Spinal cord (tissue), 10 donors: Measurements from ENCODE around the gene KANSL1L. TPM values are rescaled to one million over a fixed set of nuclear protein-coding genes. Genes with fewer than 3 reads are reported as not detected.

Experiments
- DNase-seq, 6 donors: peaks; one replicate each; pipeline versions ENCODE4 v3.0.0 to v3.0.0-alpha.2; 2013 to 2015; ENCODE audit warnings: low spot score in 6 of 6, low read depth in 4 of 6
- H3K27ac ChIP-seq: one replicate; pipeline ENCODE4 v1.5.1; 2013; ENCODE audit warnings: low read depth, low read length, control low read depth
- H3K27me3 ChIP-seq: one replicate; pipeline ENCODE4 v1.6.1; 2013; ENCODE audit warnings: low read length; ENCODE audit not compliant: control insufficient read depth, insufficient read depth
- H3K36me3 ChIP-seq: one replicate; pipeline ENCODE4 v1.6.1; 2013; ENCODE audit warnings: low read length; ENCODE audit not compliant: control insufficient read depth, insufficient read depth
- H3K4me1 ChIP-seq: one replicate; pipeline ENCODE4 v1.6.1; 2013; ENCODE audit warnings: low read length; ENCODE audit not compliant: control insufficient read depth, insufficient read depth
- H3K4me3 ChIP-seq: one replicate; pipeline ENCODE4 v1.5.1; 2013; ENCODE audit warnings: low read depth, low read length, control low read depth
- H3K9me3 ChIP-seq: one replicate; pipeline ENCODE4 v1.6.1; 2013; ENCODE audit warnings: low read length; ENCODE audit not compliant: control insufficient read depth, insufficient read depth
- WGBS: methylation state at CpG from one replicate; pipeline ENCODE4 v1.1.5; 2013; ENCODE audit warnings: missing lambda C conversion rate; ENCODE audit not compliant: insufficient coverage; 5-methylcytosine and 5-hydroxymethylcytosine counted together
- polyA plus RNA-seq, 2 donors: library from polyadenylated mRNA; unstranded; fragments of 120-200 nt; gene quantifications; one replicate each; pipeline ENCODE4 v1.2.1, GENCODE V29; 2013; ENCODE audit not compliant: insufficient read length in 2 of 2
- total RNA-seq, 2 donors: library from RNA; depleted of rRNA in 1 of 2; stranded (reverse); fragments of 120-200 nt in 1 of 2; fragments of >200 nt in 1 of 2; gene quantifications; one replicate each; pipeline versions ENCODE4 v1.2.3 to v1.2.4, GENCODE V29; 2013 to 2014
- donor health status: healthy.

KANSL1L gene
- total and polyA plus RNA-seq, 4 donors = 23.1 to 69.6 (median 35.4) TPM

GRCh38 chr2:210162466-210163124 lies 8.6 kb downstream of the KANSL1L start:
- Histone ChIP-seq H3K4me3 (no peak overlapping the region), H3K4me1 (no peaks in the 10 kb centered on the region), H3K36me3 (no peaks in the 10 kb centered on the region), H3K27me3 (no peaks in the 10 kb centered on the region), H3K27ac (no peak overlapping the region), H3K9me3 (peaks cover 1% of the 10 kb centered on the region)
- 40% methylated on average over 4 of the region's 6 CpGs for WGBS
- no peak for DNase-seq

GRCh38 chr2:210159059-210159458 lies 12.2 kb downstream of the KANSL1L start:
- no peak for DNase-seq
- peaks cover 1% of the 10 kb centered on the region for H3K9me3 ChIP-seq
- no peaks in the 10 kb centered on the region for H3K4me1 ChIP-seq
- no peak overlapping the region for H3K27ac ChIP-seq
- H3K36me3 ChIP-seq = no peaks in the 10 kb centered on the region
- H3K4me3 ChIP-seq = no peak overlapping the region
- WGBS = 67% methylated on average over 2 of the region's 3 CpGs
- H3K27me3 ChIP-seq = no peaks in the 10 kb centered on the region

GRCh38 chr2:210158236-210158635 lies 13.0 kb downstream of the KANSL1L start:
- H3K27me3 ChIP-seq = no peaks in the 10 kb centered on the region

GRCh38 chr2:210157526-210157925 lies 13.7 kb downstream of the KANSL1L start:
- H3K4me3 ChIP-seq = no peak overlapping the region
- no peaks in the 10 kb centered on the region for H3K4me1 ChIP-seq
- H3K9me3 ChIP-seq = no peaks in the 10 kb centered on the region
- no peak for DNase-seq
- no peaks in the 10 kb centered on the region for H3K27me3 ChIP-seq
- no peak overlapping the region for H3K27ac ChIP-seq
- H3K36me3 ChIP-seq = no peaks in the 10 kb centered on the region
- WGBS = 75% methylated on average over 1 of the region's 3 CpGs

More at GRCh38 chr2:210158236-210158635, 13.0 kb downstream of the KANSL1L start:
- no peaks in the 10 kb centered on the region for H3K9me3 ChIP-seq
- no CpG with 5 or more reads among the region's 2 CpGs for WGBS
- H3K4me1 ChIP-seq = no peaks in the 10 kb centered on the region
- H3K27ac ChIP-seq = no peak overlapping the region
- no peaks in the 10 kb centered on the region for H3K36me3 ChIP-seq
- no peak overlapping the region for H3K4me3 ChIP-seq
- no peak for DNase-seq

- no peak for DNase-seq
- Histone ChIP-seq H3K27ac (no peak overlapping the region), H3K27me3 (no peaks in the 10 kb centered on the region), H3K36me3 (peaks cover 5% of the 10 kb centered on the region), H3K4me3 (no peak overlapping the region), H3K9me3 (no peaks in the 10 kb centered on the region), H3K4me1 (no peaks in the 10 kb centered on the region)
These were observed 23.6 kb downstream of the KANSL1L start for GRCh38 chr2:210147614-210148013.

GRCh38 chr2:210132239-210132638 lies 39.0 kb downstream of the KANSL1L start:
- Histone ChIP-seq H3K9me3 (no peaks in the 10 kb centered on the region), H3K27me3 (no peaks in the 10 kb centered on the region), H3K4me3 (no peak overlapping the region), H3K4me1 (no peaks in the 10 kb centered on the region), H3K36me3 (peaks cover 4% of the 10 kb centered on the region), H3K27ac (no peak overlapping the region)
- DNase-seq = no peak

- 20% methylated on average over 1 of the region's 3 CpGs for WGBS
These were observed 42.2 kb downstream of the KANSL1L start for GRCh38 chr2:210128961-210129360.

GRCh38 chr2:210113614-210114235 lies 57.5 kb downstream of the KANSL1L start:
- peaks cover 17% of the 10 kb centered on the region for H3K9me3 ChIP-seq
- H3K4me3 ChIP-seq = no peak overlapping the region
- H3K27me3 ChIP-seq = no peaks in the 10 kb centered on the region
- H3K36me3 ChIP-seq = peaks cover 9% of the 10 kb centered on the region
- H3K4me1 ChIP-seq = no peaks in the 10 kb centered on the region
- DNase-seq = no peak
- WGBS = no CpG with 5 or more reads among the region's 3 CpGs
- no peak overlapping the region for H3K27ac ChIP-seq

More at GRCh38 chr2:210128961-210129360, 42.2 kb downstream of the KANSL1L start:
- Histone ChIP-seq H3K27me3 (no peaks in the 10 kb centered on the region), H3K4me3 (no peak overlapping the region), H3K9me3 (no peaks in the 10 kb centered on the region), H3K36me3 (peaks cover 4% of the 10 kb centered on the region), H3K27ac (no peak overlapping the region), H3K4me1 (no peaks in the 10 kb centered on the region)
- peak in 1 of 6 donors; percentile 28 for DNase-seq

GRCh38 chr2:210112871-210113270 lies 58.3 kb downstream of the KANSL1L start:
- Histone ChIP-seq H3K27ac (no peak overlapping the region), H3K27me3 (no peaks in the 10 kb centered on the region), H3K4me3 (no peak overlapping the region), H3K9me3 (peaks cover 13% of the 10 kb centered on the region), H3K36me3 (peaks cover 5% of the 10 kb centered on the region), H3K4me1 (no peaks in the 10 kb centered on the region)
- DNase-seq = no peak

GRCh38 chr2:210099940-210100339 lies 71.3 kb downstream of the KANSL1L start:
- WGBS = 92% methylated on average over 2 of the region's 6 CpGs
- Histone ChIP-seq H3K27me3 (no peaks in the 10 kb centered on the region), H3K4me1 (no peaks in the 10 kb centered on the region), H3K4me3 (no peak overlapping the region), H3K27ac (no peak overlapping the region), H3K36me3 (no peaks in the 10 kb centered on the region), H3K9me3 (no peaks in the 10 kb centered on the region)
- no peak for DNase-seq
